HUES64 (cell line): Measurements from ENCODE around the gene SGIP1.
"Not testable (repeated sequence)": the region's sequence is repeated elsewhere in the genome, so short reads cannot be mapped to it uniquely, and the experiment has no call there.

Experiments used
- H3K27ac ChIP-seq: 2 replicates; pipeline ENCODE4 v1.7.0; 2013; ENCODE audit warnings: low read depth, low read length, inconsistent platforms
- H3K27me3 ChIP-seq: 2 replicates; pipeline ENCODE4 v1.6.1; 2013; ENCODE audit warnings: mild to moderate bottlenecking, low read length; ENCODE audit not compliant: insufficient read depth
- H3K36me3 ChIP-seq: 2 replicates; pipeline ENCODE4 v1.6.1; 2013; ENCODE audit warnings: mild to moderate bottlenecking, low read length; ENCODE audit not compliant: insufficient read depth
- H3K4me1 ChIP-seq: 2 replicates; pipeline ENCODE4 v1.6.1; 2013; ENCODE audit warnings: mild to moderate bottlenecking, low read length, moderate library complexity; ENCODE audit not compliant: insufficient read depth
- H3K4me3 ChIP-seq: 2 replicates; pipeline ENCODE4 v1.5.1; 2013; ENCODE audit warnings: mild to moderate bottlenecking, low read length, moderate library complexity
- H3K9ac ChIP-seq: 2 replicates; pipeline ENCODE4 v1.6.1; 2013; ENCODE audit warnings: mild to moderate bottlenecking, low read depth, low read length
- H3K9me3 ChIP-seq: 2 replicates; pipeline ENCODE4 v1.6.1; 2013; ENCODE audit warnings: low read depth, low read length; ENCODE audit not compliant: insufficient read depth
- WGBS: fragments of 150-250, 120-280 bp; methylation state at CpG from one replicate; pipeline ENCODE4 v1.1.7; 2013; ENCODE audit warnings: missing lambda C conversion rate; 5-methylcytosine and 5-hydroxymethylcytosine counted together

The SGIP1 gene

DNA sequence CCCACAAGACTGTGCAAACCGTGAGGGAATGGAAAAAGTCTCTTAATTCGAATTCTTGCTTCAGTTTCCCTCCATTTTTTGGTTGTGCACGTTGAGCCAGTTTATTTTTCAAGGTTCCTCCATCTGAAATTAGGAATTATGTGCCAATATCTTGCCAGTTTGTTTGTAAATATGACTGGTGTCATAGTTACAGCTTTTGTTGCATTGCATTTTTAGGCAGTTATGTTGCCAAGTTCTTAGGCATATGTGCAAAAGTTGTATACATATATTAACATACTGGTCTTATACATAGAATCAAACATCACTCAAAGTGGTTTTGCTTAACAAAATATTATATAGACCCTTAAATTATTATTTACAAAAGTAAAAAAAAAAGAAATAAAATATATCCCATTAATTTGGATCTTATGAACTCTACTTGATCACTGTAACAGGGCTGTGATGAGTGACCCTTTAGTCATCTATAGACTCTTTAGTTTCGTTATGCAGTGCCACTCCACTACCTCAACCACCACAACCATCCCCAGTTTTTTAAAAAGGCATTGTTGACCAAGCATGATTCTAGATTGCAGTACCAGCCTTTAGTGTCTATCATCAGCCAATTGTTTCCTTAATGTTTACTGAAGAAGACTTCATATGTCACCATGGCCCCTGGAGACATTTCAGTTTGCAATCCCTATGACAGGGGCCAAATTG lies 197.4 kb downstream of the SGIP1 start:
- Histone ChIP-seq H3K27me3 (no peaks in the 10 kb centered on the region), H3K4me1 (no peaks in the 10 kb centered on the region; the same call in 1 of the 2 replicates), H3K4me3 (no peak overlapping the region), H3K9ac (no peak overlapping the region), H3K9me3 (no peaks in the 10 kb centered on the region), H3K27ac (no peak overlapping the region), H3K36me3 (no peaks in the 10 kb centered on the region)
- WGBS, result 94% methylated on average over 4 of the region's 4 CpGs

DNA sequence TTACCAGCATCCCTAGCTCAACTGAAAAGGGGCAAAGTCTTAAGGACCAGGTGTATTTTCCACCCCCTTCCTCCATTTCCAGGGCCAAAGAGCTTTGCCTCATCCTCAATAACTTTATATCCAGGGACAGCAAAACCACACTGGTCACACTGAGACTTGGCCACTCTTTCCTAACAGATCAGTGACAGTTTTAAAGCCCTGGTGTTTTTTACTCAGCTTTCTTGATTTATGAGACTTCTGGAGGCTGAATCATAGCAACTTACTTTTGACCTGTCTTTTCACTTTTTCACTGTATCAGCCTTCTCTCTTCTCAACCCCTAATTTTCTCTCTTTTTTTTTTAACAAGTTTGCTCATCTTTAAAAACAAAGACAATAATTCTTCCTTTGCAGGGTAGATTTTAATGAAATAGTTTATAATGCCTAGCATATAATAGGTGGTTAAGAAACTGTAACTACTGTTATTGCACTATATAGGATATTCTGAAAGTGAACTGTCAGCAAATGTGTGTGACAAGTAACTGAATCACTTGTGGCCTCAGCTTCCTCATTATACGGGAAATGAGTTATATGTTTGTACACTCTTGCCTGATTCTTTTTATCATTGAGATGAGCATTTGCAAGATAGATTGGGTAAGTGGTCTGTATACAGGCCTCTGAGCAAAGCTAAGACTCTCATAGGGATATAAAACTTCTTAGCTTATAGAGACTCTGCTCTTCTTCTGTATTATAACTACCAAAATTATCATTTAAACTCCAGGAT lies 198.6 kb downstream of the SGIP1 start:
- Histone ChIP-seq H3K27me3 (no peaks in the 10 kb centered on the region), H3K36me3 (no peaks in the 10 kb centered on the region), H3K4me1 (no peaks in the 10 kb centered on the region; the same call in 1 of the 2 replicates), H3K9ac (no peak overlapping the region), H3K27ac (no peak overlapping the region), H3K4me3 (no peak overlapping the region), H3K9me3 (no peaks in the 10 kb centered on the region)
- 48% methylated on average over 1 of the region's 1 CpG for WGBS

DNA sequence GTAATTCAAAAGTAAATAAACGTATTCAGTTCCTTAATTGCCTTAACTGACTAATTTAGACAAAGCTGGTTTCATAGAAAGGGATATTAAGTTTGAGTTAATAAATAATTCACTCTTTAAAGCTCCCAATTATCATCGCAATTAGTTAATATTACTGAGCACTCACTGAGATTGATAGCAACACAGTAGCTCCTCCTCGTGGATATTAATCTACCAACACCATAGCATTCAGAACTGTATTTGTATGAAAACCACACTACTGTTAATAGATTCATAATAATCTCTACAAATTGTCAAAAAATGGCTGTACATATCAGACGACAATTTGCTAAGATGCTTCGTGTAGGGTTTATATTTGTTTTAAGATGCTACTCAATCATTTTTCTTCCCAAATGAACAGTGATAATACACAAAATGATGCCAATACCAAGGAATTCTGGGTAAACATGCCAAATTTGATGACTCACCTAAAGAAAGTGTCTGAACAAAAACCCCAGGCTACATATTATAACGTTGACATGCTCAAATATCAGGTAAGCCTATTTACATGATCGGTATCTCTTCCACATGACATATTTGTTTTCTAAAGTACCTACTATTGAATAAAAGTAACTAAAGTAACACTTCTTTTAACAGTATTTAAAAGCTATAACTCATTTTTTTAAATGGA lies 199.5 kb downstream of the SGIP1 start:
- no peak overlapping the region for H3K9ac ChIP-seq
- WGBS, result 90% methylated on average over 5 of the region's 7 CpGs

DNA sequence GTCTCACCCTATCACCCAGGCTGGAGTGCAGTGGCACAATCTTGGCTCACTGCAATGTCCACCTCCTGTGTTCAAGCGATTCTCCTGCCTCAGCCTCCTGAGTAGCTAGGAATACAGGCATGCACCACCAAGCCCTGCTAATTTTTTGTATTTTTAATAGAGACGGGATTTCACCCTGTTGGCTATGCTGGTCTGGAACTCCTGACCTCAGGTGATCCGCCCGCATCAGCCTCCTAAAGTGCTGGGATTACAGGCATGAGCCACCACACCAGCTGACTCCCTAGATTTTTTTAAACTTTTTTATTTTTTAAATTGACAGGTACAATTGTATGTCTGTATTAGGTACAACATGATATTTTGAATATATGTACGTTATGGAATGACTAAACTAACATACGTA lies 200.6 kb downstream of the SGIP1 start:
- H3K9me3 ChIP-seq, H3K9ac ChIP-seq, H3K4me1 ChIP-seq, H3K36me3 ChIP-seq, H3K27me3 ChIP-seq, H3K27ac ChIP-seq, H3K4me3 ChIP-seq: not testable (repeated sequence)
- 97% methylated on average over 4 of the region's 6 CpGs for WGBS

More for the DNA sequence above, 199.5 kb downstream of the SGIP1 start:
- Histone ChIP-seq H3K36me3 (no peaks in the 10 kb centered on the region), H3K27me3 (no peaks in the 10 kb centered on the region), H3K4me1 (no peaks in the 10 kb centered on the region; the same call in 1 of the 2 replicates), H3K9me3 (no peaks in the 10 kb centered on the region), H3K4me3 (no peak overlapping the region), H3K27ac (no peak overlapping the region)

DNA sequence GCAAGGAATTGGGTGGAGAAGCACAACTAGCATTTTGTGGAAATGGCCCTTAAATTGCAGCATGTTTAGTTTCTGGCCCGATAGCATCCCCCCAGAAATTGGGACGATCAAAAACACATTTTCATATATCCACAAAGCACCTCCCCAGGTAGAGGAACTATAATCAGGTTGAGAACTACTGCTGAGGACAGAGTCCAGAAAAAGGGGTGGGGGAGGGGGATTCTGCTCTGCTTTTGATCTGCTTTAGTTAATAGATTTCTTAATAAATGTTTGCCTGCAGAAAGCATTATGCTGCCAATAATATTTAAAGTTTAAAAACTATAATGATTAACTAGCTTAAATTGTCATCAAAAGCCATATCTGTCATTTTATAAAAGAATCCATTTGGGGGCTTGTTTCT lies 203.9 kb downstream of the SGIP1 start:
- Histone ChIP-seq H3K27me3 (no peaks in the 10 kb centered on the region), H3K27ac (no peak overlapping the region), H3K4me3 (no peak overlapping the region), H3K9ac (no peak overlapping the region), H3K9me3 (no peaks in the 10 kb centered on the region), H3K36me3 (no peaks in the 10 kb centered on the region), H3K4me1 (no peaks in the 10 kb centered on the region)
- WGBS, result 100% methylated on average over 2 of the region's 2 CpGs

DNA sequence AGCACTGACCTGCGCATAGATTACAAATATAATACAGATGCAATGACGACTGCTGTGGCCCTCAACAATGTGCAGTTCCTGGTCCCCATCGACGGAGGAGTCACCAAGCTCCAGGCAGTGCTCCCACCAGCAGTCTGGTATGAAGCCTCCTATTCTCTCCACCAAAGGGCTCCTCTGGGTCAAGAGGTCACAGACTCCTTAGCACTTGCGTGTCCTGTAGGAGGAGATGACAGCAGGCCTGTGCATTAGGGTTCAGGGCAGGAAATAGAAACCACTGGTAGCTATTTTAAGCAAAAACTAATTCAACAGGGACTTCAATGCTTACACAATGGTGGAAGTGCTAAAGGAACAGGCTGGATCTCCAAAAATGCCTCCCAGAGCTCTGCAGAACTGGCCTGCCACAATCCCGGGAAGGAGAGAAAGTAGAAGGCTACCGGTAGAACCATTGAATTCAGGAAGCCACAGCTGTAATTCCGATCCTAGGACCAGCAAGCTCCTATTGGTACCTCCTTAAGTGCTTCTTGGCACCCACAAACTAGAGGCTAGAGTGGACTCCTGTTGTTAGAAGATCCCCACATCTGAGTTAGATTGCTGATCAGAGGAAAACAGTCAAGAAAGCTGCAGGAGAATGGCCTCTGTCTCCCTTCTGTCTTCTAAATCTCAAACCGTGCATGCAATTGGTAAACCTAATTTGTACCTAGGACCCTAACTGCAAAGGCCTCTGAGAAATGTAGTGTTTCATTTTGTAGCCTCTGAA lies 205.6 kb downstream of the SGIP1 start:
- H3K9me3 ChIP-seq, result no peaks in the 10 kb centered on the region
- no peaks in the 10 kb centered on the region for H3K4me1 ChIP-seq
- H3K36me3 ChIP-seq, result no peaks in the 10 kb centered on the region
- H3K27ac ChIP-seq, result no peak overlapping the region
- no peak overlapping the region for H3K4me3 ChIP-seq
- H3K27me3 ChIP-seq, result no peaks in the 10 kb centered on the region
- H3K9ac ChIP-seq, result no peak overlapping the region
- WGBS, result 92% methylated on average over 9 of the region's 9 CpGs

DNA sequence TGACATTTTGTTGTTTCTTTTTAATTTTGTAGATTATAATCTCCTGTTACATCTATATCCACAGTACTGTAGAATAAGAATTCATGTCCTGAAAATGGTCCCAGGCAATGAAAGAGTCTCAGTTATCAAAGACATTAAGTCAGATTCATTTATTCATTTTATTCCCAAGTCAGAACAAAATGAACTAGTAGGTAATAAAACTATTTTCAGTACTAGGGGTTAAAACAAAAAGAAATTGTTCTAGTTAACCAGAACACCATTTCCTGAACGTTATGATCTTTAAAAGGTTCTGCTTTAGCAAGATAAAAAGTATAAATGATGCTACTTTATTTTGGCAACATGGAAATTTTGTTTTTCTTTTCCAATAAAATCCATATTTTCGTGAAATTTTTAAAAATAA lies 211.5 kb downstream of the SGIP1 start:
- H3K4me3 ChIP-seq, result no peak overlapping the region
- H3K9ac ChIP-seq, result no peak overlapping the region
- no peaks in the 10 kb centered on the region for H3K27me3 ChIP-seq
- WGBS, result no CpG with 5 or more reads among the region's 2 CpGs
- H3K36me3 ChIP-seq, result no peaks in the 10 kb centered on the region
- H3K27ac ChIP-seq, result no peak overlapping the region
- no peaks in the 10 kb centered on the region for H3K4me1 ChIP-seq
- no peaks in the 10 kb centered on the region for H3K9me3 ChIP-seq

DNA sequence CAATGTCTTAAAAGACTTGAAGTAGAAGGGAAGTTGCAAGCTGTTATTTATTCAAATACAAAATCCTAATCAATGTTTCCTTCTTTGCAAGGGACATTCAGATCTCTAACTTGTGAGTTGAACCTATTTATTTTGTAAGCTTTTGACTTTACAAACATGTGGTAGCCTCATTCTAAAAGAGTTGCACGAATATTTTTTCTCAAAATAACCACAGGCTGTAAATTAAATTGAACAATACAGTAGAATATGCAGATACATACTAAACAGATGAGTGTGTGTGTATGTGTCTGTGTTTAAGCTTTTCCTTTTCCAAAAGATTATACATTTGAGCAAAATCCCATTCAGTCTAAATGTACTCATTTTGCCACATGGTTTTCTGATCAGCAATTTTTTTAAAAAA lies 213.5 kb downstream of the SGIP1 start:
- Histone ChIP-seq H3K9me3 (no peaks in the 10 kb centered on the region), H3K9ac (no peak overlapping the region), H3K4me3 (no peak overlapping the region), H3K4me1 (peaks cover 5% of the 10 kb centered on the region; the same call in 1 of the 2 replicates), H3K27ac (no peak overlapping the region), H3K27me3 (peaks cover 20% of the 10 kb centered on the region), H3K36me3 (no peaks in the 10 kb centered on the region)
- WGBS, result no CpG with 5 or more reads among the region's 1 CpG

DNA sequence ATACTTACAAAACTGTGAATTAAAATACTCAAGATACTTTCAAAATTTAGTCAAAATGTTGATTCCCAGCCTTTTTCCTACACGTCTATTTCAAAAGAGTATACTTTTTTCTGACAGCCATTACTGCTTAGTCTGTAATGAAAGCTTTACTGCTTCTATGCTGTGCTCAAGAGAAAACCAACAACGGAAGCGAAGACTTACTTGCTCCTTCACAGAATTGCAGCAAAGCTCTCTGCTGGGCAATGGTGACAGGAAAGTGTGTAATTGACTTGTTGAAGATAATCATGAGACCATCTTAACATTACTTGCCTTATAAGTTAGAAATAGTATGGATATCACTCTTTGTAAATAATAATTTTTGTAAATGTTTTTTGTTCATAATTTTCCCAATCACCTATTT lies 216.6 kb downstream of the SGIP1 start:
- WGBS, result 92% methylated on average over 3 of the region's 3 CpGs
- H3K27me3 ChIP-seq, result peaks cover 31% of the 10 kb centered on the region
- H3K9ac ChIP-seq, result no peak overlapping the region

DNA sequence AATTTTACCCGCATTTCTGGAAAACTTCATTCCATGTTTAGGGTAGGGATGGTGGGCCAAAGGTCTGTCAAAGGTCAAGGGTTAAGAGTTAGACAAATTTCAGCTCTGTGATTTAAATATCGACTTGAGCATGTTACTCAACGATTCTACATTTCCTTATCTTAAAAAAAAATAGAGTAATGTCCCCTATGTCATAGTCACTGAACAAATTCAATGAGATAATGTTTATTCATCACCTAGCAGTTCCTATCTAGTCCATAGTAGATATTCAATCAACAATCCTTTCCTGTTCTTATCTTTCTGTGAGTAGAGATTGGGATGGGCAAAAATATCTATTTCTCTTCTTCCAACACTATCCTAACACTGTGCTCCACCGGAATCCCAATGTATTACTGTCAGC lies 217.2 kb downstream of the SGIP1 start:
- H3K4me3 ChIP-seq, result no peak overlapping the region
- H3K9me3 ChIP-seq, result no peaks in the 10 kb centered on the region
- H3K4me1 ChIP-seq, result peaks cover 5% of the 10 kb centered on the region; the same call in 1 of the 2 replicates
- no peak overlapping the region for H3K9ac ChIP-seq
- peaks cover 31% of the 10 kb centered on the region for H3K27me3 ChIP-seq
- no peaks in the 10 kb centered on the region for H3K36me3 ChIP-seq
- no peak overlapping the region for H3K27ac ChIP-seq
- 91% methylated on average over 4 of the region's 4 CpGs for WGBS

More for the DNA sequence above, 216.6 kb downstream of the SGIP1 start:
- Histone ChIP-seq H3K36me3 (no peaks in the 10 kb centered on the region), H3K4me3 (no peak overlapping the region), H3K9me3 (no peaks in the 10 kb centered on the region), H3K4me1 (peaks cover 5% of the 10 kb centered on the region; the same call in 1 of the 2 replicates), H3K27ac (no peak overlapping the region)
